Ammon's horn (tissue), 1 donor: ENCODE data around the gene KCNJ18.
"Not testable (repeated sequence)": the region's sequence is repeated elsewhere in the genome, so short reads cannot be mapped to it uniquely, and the experiment has no call there.

Source experiments
- DNase-seq: peaks from one replicate; pipeline ENCODE4 v3.0.0-alpha.2; 2016; ENCODE audit warnings: low spot score

KCNJ18 gene

GRCh38 chr17:21702940-21703640 lies 10.8 kb downstream of the KCNJ18 start:
- not testable (repeated sequence) for DNase-seq

GRCh38 chr17:21703891-21704872 lies 11.9 kb downstream of the KCNJ18 start:
- DNase-seq, result not testable (repeated sequence)

- no peak for DNase-seq
Measured at GRCh38 chr17:21705021-21705601, 12.8 kb downstream of the KCNJ18 start.

- DNase-seq, result not testable (repeated sequence)
Measured at GRCh38 chr17:21705746-21706145, 13.4 kb downstream of the KCNJ18 start.

GRCh38 chr17:21706546-21706945 lies 14.2 kb downstream of the KCNJ18 start:
- not testable (repeated sequence) for DNase-seq

GRCh38 chr17:21707131-21707530 lies 14.8 kb downstream of the KCNJ18 start:
- not testable (repeated sequence) for DNase-seq

- not testable (repeated sequence) for DNase-seq
Measured at GRCh38 chr17:21707711-21708611, 15.6 kb downstream of the KCNJ18 start.

GRCh38 chr17:21708612-21709535 lies 16.6 kb downstream of the KCNJ18 start:
- DNase-seq, result not testable (repeated sequence)

- DNase-seq, result not testable (repeated sequence)
Measured at GRCh38 chr17:21709994-21710393, 17.7 kb downstream of the KCNJ18 start.

- not testable (repeated sequence) for DNase-seq
Measured at GRCh38 chr17:21710486-21710885, 18.2 kb downstream of the KCNJ18 start.

- no peak for DNase-seq
Measured at GRCh38 chr17:21711182-21711581, 18.9 kb downstream of the KCNJ18 start.

- DNase-seq, result not testable (repeated sequence)
Measured at GRCh38 chr17:21713020-21713419, 20.7 kb downstream of the KCNJ18 start.

- DNase-seq, result not testable (repeated sequence)
Measured at GRCh38 chr17:21713631-21714030, 21.3 kb downstream of the KCNJ18 start.

- not testable (repeated sequence) for DNase-seq
Measured at GRCh38 chr17:21714676-21715075, 22.4 kb downstream of the KCNJ18 start.

- not testable (repeated sequence) for DNase-seq
Measured at GRCh38 chr17:21715877-21716276, 23.6 kb downstream of the KCNJ18 start.

- DNase-seq, result not testable (repeated sequence)
Measured at GRCh38 chr17:21718971-21719370, 26.6 kb downstream of the KCNJ18 start.

- not testable (repeated sequence) for DNase-seq
Measured at GRCh38 chr17:21719511-21720226, 27.3 kb downstream of the KCNJ18 start.

- not testable (repeated sequence) for DNase-seq
Measured at GRCh38 chr17:21720566-21720965, 28.2 kb downstream of the KCNJ18 start.

GRCh38 chr17:21722268-21722667 lies 29.9 kb downstream of the KCNJ18 start:
- not testable (repeated sequence) for DNase-seq
